Occipital lobe (tissue), 2 donors: Measurements from ENCODE around the gene PIEZO2. TPM values are rescaled to one million over a fixed set of nuclear protein-coding genes. Genes with fewer than 3 reads are reported as not detected.

Experiments used
- DNase-seq: peaks from one replicate; lab custom pipeline; 2025; lab: John Stamatoyannopoulos, UW
- total RNA-seq: library from RNA; depleted of rRNA; stranded (reverse); fragments of >200 nt; gene quantifications from one replicate; pipeline ENCODE4 v1.2.3, GENCODE V29; 2014

The PIEZO2 gene
- total RNA-seq, 1 donor from 2014 or later: 8.0 TPM

DNA sequence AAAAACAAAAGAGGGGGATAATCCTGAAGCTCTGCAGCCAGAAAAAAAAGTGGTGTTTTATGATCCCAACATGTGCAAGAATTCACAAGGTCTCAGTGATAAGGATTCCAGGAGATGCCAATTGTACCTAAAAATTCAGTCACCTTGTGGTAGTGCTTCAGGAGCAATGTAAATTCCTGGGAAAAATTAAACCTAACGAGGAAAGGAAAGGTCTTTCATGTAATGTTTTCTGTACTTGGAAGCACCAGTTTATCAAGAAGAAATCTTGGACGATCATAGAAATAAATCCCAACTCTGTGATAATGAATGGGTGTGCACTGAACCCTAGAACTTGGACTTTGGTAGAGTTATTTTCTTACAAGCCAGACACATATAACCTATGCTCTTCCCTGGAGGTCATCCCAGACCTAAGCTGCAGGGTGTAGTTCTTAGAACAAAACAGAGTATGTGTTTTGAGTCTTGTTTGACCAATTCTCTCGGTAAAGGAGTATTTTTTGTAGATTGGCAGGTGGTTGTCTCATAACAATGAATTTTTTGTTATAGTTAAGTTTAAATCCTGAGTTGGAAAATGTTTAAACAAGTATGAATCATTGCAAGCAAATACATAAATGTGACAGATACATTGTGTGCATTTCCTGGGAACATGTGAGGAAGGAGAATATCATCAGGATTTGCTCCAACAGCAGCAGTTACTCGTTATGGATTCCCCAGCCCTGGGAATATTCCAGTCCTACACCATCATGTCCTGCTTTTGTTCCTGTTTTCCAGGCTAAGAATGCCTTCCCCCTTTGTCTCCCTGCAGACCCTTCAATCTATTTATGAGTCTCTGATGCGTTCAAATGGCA lies 399.0 kb downstream of the PIEZO2 start:
- DNase-seq: no peak

DNA sequence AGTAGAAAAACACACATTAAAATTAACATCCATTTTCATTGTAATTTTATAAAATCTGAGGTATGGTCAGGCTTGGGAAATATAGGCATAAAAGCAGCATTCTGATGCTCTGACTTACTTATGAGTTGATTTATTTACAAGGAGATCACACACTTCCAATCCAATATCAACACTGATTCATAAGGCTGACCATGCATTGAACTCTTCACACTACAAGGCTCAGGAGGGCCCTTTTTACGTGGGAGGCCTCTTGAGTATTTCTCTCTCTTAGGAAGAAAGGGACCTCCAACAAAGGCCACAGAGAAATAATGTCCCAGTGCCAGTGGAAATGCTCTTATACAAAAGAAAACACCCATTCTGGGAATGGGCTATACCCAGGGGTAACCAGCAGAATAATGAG lies 400.7 kb downstream of the PIEZO2 start:
- DNase-seq: no peak

DNA sequence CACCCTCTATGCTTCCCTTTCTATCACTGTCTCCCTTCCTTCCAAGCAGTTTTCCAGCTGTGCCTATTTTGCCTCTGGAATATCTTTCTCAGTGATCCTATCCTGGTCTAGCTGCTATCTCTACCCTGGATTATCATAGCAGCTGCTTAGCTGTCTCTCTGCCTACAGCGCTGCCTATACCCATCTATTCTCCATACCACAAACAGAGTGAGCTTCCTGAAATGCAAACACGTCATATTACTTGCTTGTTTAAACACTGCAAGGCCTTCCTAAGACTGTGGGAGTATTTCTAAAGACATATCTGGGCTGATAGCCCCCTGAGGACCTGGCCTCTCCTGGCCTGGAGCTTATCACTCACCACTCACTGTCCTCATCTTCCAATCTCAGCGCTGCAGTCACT lies 403.4 kb downstream of the PIEZO2 start:
- DNase-seq: no peak

DNA sequence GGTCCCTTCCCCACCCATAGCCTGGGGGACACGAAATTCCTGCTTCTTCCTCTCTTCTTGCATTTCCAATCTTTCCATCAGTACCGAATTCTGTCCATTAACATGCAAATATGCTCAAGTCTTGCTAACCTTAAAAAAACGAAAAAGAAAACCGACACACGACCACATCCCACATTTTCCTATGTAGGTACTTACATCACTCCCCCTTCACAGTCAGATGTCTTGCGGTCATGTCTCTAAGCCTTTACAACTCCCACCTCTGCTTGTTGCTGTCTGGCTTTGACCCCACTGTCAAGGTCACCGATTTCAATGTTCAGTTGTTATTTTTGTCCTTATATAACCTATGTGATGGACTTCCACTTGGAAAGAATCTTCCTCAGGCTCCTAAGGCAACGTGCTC lies 404.1 kb downstream of the PIEZO2 start:
- no peak for DNase-seq

DNA sequence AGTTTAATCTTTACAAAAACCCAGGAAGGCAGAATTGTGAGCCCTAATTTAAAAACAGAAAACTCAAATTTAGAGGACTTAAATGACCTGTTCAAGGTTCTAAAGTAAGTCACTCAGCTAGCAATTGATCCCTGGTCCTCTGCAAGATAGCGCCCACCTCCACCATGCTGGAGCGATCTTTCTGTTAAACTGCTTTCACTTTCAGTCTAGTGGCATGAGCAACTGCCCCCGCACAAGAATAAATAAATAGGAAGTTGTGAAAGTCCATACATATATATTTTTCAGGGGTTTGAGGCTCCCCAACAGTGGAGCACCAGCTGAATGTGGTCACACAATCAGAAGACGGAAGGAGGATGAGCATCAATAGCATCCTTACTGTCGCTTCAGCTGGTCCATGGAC lies 405.6 kb downstream of the PIEZO2 start:
- DNase-seq: no peak

DNA sequence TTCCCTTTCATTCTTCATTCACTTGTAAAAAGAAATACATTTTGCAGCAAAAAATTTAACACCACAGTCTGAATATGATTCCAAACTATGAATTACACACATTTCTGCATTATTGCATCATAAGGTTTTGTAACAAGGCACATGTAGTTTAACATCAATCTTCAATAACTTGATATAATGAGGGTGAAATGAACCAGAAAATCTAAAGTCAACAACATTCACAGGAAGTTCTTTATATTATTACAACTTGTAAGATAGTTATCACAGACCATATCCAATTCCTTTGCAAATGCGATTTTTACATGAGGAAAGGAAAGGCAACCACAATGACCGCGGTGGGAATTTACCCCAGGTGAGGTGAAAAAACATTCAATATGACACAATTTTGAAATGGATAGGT lies 410.2 kb downstream of the PIEZO2 start:
- DNase-seq: no peak

DNA sequence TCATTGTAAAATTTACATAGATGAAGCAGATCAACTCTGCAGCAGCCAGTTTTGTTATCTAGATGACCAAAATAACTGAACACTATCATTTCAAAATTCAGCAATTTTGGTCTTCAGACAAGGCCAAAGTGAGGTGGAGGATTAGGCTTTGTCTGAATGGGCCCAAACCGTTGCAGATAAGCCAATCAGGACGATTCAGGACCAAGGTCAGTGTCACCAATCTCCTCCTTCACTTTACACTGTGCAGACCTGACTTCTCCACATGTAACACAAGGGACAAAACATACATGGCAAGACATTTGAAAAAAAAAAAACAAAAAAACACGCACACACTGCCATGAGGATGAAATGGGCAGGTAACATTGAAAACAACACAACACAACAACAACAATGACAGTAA lies 412.4 kb downstream of the PIEZO2 start:
- no peak for DNase-seq

DNA sequence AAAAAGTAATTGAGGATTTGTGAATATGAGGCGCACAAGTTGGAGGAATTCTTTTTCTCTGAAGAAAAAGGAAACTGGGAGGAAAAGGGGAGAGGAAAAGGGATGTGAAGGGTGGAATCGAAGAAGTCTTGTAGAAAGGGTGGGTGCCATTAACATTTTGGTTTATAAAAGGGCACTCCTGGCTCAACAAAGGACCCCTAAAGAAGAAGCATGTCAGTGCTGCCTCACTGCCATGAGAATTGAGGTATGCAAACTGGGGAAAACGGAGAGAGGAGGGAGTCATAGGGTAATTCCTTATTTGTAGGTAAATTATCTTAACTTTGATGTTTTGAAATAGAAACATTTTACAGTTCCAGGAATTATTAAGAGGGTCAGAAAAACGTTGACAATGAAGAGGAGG lies 416.4 kb downstream of the PIEZO2 start:
- DNase-seq: no peak

DNA sequence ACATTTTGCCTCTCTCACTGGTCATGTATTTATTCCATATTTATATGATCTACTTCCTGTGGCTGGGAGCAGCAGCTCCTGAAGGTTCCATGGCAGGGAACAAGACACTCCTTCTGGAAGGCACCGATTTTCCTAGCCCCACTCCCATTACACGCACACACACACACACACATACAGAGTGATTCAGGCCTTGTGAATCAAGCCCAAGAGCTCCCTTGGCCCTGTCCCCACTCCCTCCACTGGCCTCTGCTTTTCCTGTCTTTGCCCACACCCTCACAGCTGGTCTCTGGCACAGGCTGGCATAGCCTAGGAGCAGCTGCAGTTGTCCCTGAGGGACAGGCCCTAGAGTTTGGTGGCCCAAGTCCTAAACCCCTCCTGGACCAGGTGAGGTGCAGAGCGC lies 421.9 kb downstream of the PIEZO2 start:
- DNase-seq: no peak

DNA sequence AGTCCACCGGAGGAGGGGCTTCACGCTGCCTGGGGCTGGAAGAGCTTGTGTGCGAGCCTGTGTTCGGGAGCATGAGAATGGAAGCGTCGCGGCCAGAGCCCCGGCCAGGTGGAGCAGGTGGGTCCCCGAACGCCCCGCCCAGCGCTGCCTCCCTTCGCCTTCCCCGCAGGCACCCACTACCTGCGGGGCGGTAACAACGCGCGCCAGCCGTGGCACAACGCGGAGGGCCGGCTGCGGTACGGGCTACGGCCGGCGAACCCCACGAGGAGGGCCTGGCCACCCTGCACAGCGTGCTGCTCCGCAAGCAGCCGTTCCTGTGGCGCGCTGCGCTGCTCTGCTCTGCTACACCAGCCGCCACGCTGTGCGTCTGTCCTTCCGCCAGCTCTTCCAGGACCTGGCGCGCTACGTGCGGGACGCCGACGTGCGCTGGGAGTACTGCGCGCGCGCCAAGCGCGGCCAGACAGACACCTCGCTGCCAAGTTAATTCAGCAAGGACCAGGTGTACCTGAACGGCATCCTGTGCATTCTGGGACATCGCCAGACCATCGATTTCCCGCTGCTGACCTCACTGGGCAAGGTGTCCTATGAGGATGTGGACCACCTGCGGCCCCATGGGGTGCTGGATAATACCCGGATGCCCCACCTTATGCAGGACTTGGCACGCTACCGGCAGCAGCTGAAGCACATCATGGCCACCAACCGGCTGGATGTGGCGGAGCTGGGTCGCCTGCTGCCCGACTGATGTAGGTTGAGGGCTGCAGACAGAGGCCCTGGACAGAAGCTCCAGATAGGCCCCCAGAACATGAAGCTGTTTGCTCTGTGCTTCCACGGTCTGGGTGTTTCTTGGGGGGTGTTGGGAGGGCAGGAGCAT lies 422.9 kb downstream of the PIEZO2 start:
- peak; percentile 63 for DNase-seq

DNA sequence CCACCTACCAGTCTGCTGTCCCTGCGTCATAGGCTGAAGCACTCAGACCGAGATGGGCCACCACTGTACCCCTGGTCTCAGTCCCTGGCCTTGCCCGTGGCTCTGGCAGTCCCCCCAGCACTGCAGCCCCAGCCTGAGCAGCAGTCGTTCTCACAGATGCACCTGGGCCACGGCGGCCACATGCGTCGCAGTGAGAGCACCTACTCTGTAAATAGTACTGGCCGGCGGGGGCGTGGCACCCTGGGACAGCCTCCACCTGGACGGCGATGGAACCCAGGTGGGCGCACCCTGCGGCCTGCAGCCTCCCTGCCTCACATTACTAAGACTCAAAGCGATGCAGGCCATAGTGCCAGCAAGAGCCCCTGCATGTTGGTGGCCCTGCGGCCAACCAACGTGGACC lies 424.7 kb downstream of the PIEZO2 start:
- no peak for DNase-seq

DNA sequence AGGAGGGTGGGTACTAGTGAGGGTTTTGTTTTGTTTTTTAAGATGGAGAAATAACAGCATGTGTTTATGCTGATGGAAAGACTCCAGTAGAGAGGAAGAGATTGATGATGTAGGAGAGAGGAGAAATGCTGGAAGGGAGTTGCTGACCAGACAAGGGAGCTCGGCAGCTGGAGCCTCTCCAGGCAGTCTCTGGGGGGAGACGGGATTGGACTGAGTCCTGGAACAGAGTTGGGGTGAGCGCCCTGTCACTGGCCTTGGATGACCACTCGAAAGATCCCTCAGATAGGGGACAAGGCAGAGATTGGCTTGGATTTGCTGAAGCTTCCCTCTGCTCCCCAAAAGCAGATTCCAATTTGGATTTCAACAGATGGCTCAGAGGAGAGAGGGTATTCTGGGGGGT lies 425.9 kb downstream of the PIEZO2 start:
- no peak for DNase-seq

DNA sequence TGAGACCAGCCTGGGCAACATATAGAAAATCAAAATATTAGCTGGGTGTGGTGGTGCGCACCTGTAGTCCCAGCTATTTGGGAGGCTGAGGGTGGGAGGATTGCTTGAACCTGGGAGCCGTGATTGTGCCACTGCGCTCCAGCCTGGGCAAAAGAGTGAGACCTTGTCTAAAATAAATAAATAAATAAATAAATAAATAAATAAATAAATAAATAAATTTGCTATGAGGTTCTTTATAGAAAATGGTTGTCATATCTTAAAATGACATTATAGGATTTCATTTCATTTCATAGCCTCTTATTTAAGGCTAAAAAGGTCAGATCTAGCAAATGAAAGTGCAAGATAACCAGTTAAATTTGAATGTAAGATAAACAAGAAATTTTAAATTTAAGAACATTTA lies 430.6 kb downstream of the PIEZO2 start:
- DNase-seq: no peak

DNA sequence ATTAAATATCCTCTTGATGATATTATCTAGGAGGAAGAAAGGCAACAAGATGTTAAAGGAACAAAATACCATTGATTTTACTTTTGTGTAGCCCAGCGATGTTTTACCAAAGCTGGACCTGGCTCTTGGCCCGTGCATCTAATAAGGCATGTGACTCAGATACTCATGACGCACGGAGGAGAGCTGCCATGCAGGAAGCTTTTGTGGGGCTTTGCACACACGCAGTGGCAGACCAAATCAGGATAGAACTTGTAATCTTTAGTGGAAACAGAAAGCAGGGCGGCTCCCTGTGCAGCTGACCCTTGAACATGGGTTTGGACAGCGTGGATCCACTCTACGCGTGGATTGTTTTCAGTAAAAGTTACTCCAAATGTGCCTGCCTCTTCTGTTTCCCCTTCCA lies 433.6 kb downstream of the PIEZO2 start:
- no peak for DNase-seq

DNA sequence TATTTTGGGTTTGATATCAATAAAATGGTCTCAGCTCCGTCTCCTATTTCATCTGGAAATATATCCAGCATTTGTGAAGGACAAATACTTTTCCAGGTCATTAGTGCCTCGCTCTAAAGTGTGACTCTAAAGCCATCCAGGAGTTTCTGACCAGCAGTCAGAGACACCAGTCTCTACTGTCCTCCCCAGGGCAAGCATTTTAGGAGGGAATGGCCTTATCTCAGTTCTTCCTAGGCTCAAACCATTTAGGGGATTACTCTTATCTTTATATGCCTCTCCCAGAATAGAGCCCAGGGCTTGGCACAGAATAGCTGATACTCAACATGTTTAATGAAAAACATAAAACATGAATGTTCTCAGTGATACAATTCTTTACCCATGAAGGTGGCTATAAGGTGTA lies 436.0 kb downstream of the PIEZO2 start:
- DNase-seq: no peak

DNA sequence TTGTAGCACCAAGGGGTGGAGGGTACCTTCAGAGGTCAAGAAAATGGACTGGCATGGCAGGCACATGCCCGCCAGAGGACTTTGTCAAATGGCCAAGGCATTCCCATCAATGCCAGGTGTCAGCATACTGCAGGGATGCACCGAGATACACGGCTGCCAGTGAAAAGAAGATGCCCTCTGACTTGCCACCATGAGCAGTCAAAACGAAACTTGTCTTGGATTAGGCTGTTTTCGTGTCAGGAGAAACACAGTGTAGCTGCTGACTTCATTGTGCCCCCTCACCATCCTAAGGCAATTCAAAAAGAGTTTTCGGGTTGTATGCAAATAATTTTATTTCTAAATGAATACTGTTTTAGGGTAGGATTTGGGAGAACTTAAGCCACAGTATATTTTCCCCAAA lies 442.1 kb downstream of the PIEZO2 start:
- no peak for DNase-seq

DNA sequence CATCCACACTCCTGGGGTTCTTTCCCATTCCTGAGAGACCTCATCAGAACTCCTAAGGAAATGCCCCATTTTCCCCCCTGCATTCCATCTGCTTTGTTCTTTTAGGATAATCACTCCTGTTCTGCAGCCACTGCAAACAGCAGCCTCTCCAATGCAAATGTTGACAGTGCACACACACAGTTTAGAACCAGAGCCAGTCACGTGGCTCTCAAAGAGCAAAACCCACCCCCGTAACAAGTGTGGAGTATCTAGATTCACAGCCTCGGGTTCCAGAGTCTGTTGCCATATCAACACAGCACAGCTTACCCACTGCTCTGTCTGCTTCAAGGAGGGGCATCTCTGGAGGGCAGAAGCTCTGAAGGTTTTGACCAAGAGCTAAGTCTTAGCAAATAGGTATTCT lies 443.6 kb downstream of the PIEZO2 start:
- DNase-seq: peak; percentile 19

DNA sequence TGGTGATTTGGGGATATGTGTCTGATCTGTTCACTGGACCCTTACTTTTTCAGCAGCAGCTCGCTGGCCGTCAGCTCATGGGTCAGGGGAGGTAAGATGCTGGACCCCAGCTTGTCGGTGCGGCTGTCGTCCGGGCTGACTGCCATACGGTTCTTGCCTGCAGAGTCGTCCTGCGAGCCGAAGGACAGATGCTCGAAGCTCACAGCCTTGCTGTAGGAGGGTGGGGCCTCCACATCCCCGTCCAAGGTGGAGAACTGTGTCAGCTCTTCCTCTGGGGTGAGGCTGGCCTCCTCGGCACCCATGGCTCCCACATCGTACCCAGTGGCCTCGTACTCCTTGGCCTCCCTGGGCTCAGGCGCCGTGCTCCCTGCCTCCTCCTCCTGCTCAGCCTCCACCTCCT lies 444.1 kb downstream of the PIEZO2 start:
- DNase-seq: no peak

DNA sequence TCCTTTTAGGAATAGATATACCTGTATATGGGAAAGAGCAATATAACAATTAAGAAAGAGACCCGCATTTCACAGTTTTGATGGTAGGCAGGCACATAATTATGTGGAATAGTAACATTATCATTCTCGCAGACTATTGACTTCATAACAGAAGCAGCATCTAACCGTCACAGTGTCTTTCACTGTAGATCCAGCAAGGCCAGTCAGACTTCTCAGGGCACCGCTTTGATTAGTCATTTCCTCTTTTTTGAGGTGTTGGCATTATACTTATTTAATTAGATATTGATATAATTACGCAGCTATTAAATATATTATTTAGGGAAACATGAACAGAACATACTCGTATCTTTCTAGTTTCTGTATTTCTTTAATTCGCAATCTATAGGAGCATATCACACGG lies 447.2 kb downstream of the PIEZO2 start:
- DNase-seq: no peak

DNA sequence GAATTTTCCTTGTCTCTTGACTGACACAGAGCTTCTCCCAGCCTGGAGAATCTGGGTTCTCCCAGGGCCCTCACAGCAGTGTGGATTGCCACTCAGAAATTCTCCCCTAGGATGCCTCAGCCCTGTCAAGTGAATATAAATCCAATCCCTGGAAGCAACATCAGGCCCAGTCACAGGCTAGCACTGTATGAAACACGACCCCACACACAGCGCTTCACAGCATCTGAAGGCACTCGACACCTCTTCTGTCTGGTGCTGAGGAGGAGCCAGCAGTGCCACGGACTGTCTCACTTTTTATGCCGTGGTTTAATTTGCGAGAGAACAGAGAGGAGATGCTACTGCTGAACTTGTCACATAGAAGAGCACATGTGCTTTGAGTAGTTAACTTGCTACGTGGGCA lies 459.0 kb downstream of the PIEZO2 start:
- DNase-seq: no peak

DNA sequence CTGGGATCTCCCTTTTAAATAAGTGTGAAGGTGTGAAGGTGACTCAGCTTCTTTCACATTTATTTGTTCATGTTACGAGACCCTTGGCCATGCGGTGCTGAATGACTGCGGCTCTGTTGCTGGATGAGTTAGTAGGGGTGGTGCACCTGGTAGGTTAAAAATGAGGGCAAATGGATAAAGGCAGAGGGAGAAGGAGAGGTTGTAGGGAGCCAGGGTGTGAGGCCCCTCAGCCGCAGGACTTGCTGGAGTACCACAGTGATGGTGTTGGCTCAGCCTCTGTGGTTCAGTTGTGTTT lies 459.4 kb downstream of the PIEZO2 start:
- no peak for DNase-seq

DNA sequence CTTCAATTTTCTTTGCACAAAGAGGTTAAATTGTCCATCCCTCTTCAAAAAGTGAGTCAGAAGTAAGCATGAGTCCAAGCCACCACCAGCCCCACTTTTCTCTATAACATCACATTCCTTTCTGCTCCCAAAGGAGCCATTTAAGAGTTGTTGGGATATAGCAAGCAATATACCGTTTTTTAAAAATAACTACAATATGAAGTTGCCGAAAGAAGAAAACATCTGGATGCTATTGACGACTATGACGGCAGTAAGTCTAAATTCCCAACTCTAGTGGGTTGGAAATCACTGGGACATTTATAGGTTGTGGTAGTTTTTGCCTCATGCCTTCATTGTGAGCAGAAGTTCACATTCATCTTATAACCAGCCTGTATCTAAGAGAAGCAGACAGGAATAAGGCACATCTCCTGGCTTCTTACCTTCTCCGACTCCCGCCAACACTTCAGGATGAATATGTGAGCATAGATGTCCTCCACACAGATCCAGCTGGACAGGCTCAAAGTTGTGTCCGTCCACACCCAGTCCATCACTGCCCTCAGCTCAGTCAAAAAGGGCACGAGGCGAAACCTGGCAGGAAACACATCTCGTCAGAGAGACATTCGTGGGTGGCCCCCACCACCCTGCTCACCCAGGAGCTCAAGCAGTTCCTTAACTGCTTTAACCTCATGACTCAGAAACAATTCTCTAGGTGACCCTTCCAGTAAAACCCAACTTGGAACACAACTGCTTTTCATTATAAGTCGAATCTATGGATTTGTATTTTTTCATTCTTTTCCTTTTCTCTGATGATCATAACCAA lies 459.9 kb downstream of the PIEZO2 start:
- DNase-seq: no peak
